ENCODE measurements around the gene SNX25.
"Not testable (repeated sequence)": the region's sequence is repeated elsewhere in the genome, so short reads cannot be mapped to it uniquely, and the experiment has no call there.

SNX25 gene

DNA sequence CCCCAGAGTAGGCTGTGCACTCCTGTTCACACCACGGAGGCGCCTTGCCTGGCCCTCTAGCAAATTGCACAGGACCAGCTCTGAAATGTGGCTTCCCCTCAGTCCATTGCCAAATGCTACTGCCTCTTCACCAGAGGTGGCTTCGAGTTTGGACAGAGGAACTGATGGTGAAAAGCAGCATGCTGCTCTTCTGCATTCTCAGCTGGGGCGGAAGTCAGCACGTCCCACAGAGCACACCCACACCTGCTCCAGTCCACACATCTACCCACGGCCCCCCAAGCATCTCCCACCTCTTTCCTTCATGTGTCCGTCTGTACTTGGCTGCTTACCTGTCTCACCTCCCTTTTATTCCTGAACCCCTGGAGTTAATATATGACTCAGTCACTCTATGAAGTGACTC lies 142.8 kb downstream of the SNX25 start:
- DNase-seq, result no peak

DNA sequence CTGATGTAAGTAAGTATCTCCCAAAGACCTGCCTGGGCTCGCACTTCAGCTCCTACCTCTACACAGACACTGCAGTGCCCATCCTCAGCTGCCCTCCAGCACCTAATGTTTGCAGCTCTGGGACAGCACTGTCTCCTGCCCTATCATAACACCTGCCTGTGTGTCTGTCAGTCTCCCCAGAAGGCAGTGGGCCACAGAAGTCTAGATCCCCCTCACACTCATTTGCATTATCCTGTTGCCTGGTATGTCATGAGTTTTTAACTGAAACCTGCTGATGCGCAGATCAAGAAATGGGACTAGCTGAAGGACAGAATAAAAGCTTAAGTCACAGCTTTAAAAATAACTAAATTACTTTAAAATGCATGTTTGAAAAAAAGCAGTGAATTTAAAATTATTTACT lies 143.3 kb downstream of the SNX25 start:
- no peak for DNase-seq

DNA sequence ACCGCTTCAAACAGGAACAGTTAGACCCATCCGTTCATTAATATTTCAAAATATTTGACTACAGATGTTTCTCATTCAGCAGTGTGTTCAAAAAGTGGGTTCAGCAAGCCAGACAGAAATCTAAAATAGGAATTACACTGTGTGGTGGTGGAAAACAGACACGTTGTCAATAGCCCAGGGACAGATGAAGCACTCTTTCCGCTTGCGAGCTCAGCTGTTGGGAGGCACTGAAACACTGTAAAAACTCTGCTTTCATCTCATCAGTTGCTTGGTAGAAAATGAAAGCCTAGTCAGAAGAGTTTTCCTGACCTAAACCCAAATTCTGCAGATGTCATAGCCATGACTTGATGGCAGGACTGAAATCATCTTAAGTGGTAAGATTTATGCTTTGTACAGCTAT lies 147.8 kb downstream of the SNX25 start:
- no peak for DNase-seq

DNA sequence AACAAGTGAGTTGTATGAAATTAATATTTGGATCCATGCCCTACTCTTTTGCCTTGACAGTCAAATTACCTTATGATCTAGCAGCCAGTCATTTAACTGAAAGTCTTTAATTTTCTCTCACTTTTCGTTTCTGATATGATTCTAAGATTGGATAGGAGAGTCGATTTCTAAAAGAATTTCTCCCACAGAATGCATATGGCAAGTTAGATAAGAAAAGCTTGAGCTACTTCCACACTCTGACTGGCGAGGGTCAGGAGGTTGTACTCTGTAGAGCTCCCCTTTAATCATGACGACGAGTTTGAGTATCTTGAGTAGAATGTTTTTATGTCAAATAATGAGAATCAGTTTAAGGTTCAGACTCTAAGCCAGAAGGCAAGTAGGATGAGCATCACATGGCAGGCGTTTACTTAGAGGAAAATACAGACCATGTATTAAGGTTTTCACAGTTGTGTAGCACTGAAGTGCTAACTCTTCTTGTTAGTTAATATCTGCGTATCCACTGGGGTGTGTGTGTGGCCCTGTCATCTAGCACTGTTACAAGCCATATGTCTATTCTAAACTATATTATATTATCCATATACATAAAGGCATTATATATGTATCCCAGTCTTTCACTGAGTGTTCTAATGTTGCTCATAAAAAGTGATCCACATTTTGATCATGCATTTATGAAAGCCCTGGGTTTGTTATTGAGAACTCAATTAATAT lies 148.5 kb downstream of the SNX25 start:
- DNase-seq, result no peak

DNA sequence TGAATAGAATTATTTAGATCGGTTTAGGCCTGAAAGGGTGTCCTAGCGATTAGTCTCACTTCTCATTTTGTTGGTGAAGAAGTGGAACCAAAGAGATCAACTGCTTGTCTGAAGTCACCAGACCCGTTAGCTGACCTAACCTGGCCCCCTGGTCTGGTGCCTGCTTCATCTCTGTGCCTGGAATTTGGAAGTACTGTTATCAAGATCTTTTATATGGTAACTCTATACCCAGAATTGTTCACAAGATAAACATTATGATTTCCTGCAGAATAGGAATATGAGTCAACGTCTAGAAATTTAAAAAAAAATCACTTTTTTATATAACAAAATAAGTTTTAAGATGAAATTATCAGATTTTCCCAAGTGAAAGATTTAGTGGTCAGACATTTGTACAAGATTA lies 149.1 kb downstream of the SNX25 start:
- DNase-seq, result no peak

DNA sequence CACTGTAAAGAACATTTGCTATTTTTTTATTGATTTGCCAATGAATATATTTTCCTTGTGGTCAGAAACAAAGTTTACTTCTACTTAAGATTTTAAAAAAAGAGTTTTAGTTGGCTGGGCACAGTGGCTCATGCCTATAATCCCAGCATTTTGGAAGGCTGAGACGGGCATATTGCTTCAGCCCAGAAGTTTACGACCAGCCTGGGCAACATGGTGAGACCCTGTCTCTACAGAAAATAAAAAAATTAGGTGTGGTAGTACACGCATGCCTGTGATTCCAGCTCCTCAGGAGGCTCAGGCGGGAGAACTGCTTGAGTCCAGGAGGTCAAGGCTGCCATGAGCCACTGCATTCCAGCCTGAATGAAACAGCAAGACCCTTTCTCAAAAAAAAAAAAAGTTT lies 149.6 kb downstream of the SNX25 start:
- DNase-seq, result no peak

DNA sequence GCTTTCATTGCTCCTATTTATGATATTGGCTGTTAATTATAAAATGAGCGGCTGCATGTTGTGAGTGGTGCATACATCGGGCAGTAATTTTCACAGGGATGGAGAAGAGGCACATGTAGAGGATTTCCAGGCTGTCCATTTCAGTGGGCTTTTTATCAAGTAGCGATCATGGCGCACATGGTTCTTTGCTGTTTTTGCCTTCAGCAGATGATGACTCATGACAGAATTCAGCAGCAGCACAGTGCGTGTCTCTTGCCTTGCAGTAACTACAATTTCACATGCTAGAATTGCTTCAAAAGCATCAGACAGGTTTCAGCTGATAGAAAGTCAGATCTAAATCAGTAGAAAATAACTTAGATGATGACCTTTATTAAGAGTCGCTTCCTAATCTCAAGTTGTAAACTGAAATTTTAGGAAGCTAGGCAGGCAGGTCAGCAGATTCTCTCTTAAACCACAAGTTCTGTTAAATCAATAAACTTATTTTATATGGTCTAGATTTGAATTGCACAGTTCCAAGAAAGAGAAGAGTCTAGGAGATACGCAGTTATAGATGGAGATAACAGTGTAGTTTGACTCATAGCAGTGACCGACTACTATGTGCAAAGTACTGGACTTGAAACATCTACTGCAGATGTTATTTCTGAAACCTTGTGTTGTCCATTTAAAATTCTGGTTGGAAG lies 150.5 kb downstream of the SNX25 start:
- no peak for DNase-seq

DNA sequence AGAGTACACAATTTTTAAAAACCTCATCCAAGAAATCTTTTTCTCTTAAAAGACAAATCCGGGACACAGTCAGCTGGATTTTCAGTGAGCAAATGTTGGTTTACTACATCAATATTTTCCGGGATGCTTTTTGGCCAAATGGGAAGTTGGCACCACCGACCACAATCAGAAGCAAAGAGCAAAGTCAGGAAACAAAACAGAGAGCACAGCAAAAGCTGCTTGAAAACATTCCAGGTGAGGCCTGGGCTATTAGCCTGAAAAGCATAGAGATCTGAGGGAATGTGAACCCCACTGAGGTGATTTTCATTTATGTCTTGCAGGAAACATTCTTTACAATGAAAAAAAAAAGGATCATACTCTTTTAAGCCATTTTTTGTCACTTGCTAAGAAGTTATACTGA lies 152.5 kb downstream of the SNX25 start:
- DNase-seq, result no peak

DNA sequence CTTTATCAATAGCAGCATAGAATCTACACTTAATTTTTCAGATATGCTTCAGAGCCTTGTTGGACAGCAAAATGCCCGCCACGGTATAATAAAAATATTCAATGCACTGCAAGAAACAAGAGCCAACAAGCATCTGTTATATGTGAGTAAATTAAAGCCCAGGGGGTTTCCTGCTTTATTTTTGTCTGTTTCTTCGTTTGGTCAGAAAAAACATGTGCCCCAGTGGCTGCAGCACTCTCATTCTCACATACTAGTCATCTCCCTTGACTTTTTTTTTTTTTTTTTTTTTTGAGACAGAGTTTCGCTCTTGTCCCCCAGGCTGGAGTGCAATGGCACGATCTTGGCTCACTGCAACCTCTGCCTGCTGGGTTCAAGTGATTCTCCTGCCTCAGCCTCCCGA lies 153.2 kb downstream of the SNX25 start:
- DNase-seq, result not testable (repeated sequence)

DNA sequence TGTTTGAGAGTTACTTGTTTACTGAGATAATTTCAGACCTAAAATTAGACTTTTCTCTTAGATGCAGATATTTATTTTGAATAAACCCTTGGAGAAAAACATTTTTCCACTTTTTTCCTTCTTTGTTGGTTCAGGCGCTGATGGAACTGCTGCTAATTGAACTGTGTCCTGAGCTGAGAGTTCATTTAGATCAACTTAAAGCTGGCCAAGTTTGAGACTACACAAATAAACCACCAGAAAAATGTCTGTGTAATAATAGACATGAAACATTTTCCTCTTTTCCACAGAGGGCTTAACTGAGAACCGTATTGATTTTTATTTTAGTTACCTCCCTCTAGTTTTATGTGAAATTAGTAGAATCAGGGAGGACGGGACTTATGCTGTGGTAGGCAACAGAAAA lies 153.9 kb downstream of the SNX25 start:
- no peak for DNase-seq

DNA sequence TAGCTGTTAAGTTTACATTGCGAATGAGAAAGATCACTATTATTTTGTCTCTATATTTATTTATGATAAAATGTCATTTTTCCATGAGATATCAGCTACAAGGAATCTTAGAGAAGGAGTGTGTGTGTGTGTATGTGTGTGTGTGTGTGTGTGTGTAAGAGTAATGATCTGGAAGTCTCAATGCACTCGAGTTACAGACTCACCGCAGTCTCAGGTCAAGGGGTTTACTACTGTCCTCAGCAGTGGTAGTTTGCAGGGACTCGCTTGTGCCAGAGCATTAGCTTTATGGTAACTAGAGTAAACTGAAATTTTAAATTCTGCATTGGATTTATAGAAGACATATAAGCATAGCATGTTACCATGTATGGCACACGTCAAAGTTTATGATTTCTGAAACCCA lies 155.5 kb downstream of the SNX25 start:
- DNase-seq, result no peak

DNA sequence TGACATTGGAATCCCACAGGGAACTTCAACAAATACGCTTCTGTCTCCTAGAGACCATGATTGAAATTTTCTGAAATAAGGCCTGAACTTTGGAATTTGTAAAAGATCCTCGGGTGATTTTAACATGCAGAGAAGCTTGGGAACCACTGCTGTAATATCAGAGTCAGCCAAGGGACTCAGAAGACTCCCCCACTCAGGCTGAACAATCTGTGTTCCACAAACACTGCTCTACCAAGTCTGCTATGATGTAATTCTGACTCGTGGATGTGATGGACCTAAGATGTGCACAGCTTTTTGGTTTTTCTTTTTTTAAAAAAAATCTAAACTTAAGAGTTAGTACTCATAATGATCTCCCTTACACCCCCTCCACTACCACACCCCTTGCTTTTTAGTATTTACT lies 160.3 kb downstream of the SNX25 start:
- no peak for DNase-seq

DNA sequence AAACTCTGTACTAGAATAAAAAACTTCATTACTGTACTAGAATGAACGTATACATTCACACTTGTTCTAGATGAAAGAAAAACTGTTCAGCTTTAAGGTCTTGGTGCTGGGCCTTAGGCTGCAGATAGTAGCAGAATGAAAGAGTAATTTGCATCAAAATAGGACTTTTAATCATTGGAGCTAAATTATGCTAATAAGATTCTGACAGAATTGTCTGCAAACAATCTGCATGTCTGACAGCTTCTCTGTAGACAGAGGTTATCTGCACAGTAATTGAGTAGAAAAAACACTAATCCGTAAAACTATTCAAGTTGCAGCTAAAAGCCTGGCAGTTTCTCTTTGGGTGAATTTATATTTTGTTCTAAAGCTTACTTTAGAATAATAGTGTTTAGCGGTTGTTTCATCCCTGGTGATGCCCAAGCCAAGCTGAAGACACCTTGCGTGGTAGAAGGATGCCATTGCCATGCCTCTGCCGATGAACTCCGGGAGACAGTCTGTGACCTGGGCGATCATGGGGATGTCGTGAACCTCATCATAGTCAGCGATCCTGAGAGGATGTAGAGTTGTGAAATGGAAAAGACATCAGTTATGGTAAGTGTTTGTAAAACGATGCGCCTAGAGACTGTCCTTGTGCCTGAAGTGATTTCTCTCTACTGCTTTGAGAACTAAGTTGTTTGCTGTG lies 161.0 kb downstream of the SNX25 start:
- no peak for DNase-seq

DNA sequence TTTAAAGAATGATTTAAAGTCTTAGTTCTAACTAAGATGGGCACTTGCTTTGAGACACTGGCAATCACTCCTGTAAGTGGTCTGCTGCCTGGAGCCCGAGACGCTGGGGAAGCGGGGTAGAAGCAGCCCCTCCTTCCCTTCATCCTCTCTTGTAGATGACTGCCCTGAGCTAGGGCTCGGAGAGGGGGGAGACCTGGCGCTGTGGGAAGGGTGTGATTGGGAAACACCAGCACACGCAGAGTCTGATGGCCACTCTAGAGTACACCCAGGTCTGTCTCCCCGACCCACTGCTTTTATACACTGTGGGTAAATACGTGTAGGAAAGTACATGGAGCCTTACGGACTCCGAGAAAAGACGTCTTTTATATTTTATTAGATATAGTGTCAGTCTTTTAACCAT lies 162.3 kb downstream of the SNX25 start:
- DNase-seq, result no peak

DNA sequence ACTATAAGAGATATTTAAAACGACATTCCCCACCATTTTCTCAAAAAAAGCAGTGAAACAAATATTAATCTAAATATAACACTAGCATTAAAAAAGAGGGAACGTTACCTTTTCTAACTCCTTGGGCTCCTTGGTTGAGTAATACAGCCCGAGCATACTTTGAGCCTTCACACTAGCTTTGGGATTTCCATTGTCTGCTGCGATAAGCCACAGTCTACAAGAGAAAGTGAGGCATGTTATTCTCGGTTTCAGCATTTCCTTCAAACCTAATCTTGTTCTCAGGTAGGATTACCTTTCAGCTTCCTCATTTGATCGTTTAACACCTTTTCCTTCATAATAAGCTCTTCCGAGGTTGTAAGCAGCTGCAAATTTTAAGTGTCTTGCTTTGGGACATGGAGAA lies 164.6 kb downstream of the SNX25 start:
- no peak for DNase-seq

DNA sequence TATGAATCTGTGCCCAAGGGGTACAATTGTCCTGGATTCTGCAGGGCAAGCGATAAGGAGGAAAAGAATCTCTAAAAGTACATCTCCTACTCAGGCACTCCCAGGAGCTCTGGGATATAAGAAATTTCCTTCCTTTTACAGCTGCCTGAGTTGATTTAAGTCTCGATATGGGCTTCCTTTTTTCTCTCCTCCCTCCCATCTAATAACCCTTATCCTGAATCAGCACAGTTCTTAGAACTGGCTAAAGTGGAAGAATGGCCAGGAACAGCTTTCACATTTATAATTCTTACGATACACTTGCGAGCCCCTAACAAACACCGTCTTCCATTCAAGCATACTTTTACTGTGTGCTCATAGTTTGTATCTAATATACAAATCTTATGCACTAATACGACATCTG lies 165.2 kb downstream of the SNX25 start:
- DNase-seq, result no peak

DNA sequence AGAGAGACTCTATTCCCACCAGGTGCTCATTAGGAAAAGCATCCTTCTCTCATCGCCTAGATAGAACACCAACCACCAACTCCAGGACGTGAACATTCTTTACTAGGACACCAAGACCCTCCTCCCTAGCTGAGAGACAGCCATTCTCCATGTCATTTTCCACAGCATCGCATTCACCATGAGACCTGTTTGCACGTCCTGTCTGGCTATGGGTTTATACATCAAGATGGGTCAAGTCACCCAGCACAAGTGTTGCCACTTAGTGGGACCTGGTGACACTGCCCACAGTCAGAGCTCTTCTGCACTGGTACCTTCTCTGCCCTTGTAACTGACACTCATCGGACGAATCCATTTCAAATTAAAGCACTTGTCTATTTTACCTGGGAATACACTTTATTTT lies 168.9 kb downstream of the SNX25 start:
- DNase-seq, result no peak

DNA sequence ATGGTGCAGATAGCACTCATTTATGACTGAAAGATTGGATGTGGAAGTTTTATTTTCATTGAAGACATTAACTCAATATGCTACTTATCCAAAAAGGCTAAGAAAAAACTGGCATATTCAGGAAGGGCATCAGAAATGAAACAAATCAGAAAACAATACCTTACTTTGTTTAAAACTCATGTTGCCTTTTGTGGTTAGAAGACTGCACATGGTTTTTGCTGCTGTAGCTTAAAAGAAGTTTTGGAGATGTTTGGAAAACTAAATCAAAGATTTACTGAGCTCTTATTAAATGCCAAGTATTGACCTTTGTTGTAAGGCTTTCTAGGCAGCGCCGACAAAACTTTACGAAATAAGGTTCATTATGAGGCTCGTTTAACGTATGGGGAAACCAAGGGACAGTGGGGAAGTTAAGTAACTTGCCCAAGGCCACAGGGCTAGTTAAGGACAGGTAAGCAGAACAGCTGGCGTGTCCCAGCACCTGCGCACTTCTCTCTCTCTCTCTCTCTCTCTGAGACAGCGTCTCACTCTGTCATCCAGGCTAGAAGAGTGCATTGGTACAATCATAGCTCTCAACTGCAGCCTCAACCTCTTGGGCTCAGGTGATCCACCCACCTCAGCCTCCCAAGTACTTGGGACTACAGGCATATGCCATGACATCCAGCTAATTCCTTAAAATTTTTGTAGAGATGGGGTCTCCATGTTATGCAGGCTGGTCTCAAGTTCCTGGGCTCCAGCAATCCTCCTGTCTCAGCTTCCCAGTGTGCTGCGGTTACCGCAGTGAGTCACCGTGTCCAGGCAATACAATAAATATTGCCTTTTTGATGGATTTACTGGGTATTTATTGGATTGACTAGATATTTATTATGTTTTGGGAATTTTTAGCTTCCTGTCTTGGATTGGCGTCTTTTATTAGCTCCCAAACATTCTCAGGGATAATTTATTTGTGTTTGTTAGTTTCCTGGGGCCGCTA lies 170.2 kb downstream of the SNX25 start:
- no peak for DNase-seq

DNA sequence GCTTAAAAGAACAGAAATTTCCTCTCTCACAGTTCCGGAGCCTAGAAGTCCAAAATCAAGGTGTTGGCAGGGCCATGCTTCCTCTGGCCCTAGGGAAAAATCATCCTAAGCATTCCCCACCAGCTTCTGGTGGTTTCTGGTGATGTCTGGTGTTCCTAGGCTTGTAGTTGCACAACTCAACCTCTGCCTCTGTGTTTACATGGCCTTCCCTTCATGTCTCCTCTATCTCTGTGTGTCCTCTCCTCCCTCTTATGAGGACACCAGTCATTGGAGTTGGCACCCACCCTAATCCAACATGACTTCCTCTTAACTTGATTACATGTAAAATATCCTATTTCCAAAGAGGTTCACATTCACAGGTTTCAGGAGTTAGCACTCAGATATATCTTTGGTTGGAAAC lies 170.9 kb downstream of the SNX25 start:
- DNase-seq, result no peak

DNA sequence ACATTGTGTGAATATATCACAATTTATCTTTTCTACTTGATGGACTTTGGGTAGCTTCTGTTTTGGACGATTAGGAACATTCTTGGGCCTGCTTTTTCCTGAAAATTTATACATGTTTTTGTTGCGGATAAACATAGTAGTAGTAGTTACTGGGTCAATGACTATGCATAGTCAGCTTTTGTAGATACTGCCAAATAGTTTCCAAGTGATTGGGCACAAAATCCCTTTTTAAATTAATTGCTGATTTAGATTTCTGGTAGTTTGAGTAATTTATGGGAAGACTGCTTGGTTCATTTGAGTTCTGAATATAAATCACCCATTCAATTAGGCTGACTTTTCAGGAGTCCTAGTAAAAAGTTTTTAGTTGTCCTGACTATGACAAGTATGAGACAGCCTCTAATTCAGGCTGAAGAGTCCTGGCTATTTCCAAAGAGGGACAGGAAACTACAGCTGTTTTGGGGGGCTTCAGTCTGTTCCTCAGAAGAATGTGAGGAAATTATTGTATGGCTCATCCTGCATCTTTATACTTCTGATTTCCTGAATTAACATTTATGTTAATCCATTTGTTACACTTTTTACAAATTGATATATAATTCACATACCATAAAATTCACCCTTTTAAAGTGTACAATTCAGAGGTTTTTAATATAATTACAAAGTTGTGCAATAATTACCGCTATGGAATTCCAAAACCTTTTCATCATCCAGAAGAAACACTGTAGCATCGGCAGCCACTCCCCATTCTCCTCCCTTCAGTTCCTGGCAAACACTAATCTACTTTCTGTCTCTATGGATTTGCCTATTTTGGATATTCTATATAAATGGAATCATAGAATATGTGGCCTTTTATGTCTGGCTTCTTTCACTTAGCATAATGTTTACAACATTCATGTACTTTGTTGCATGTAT lies 172.1 kb downstream of the SNX25 start:
- no peak for DNase-seq

DNA sequence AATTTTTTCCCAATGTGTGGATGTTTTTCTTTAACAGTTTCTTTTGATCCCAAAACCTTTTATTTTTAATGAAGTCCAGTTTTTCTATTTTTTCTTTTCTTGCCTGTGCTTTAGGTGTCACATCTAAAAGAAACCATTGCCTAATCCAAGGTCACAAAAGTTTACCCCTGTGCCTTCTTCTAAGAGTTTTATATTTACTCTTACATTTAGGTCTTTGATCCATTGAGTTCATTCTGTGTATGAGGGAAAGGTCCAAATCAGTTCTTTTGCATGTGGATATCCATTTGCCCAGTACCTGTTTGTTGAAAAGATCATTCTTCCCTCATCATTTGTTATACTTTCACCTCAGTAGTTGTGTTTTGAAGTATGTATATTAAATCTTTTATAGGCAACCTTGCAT lies 173.4 kb downstream of the SNX25 start:
- no peak for DNase-seq

DNA sequence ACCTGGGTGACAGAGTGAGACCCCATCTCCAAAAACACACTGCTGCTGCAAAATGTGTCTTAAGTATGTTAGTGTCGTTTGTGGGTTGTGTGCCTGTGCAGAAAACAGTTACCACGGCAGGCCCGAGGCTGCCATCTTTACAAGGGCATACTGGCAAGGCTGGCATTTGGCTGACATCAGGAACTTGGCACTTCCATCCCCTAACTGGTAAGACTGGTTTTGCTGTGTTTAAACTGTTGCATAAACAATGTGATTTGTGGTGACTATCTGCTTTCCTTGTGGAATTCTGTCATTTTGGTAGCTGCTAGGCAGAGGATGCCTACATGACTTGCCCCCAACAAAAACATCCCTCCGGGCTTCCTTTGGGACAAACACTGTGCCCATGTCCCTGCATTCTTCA lies 174.1 kb downstream of the SNX25 start:
- DNase-seq, result no peak
